ENCODE measurements around the gene LDLRAD2. TPM values are rescaled to one million over a fixed set of nuclear protein-coding genes. Genes with fewer than 3 reads are reported as not detected.
"Not testable (repeated sequence)": the region's sequence is repeated elsewhere in the genome, so short reads cannot be mapped to it uniquely, and the experiment has no call there.

LDLRAD2 gene
- total RNA-seq, 1 donor from 2014 or later, result not detected

DNA sequence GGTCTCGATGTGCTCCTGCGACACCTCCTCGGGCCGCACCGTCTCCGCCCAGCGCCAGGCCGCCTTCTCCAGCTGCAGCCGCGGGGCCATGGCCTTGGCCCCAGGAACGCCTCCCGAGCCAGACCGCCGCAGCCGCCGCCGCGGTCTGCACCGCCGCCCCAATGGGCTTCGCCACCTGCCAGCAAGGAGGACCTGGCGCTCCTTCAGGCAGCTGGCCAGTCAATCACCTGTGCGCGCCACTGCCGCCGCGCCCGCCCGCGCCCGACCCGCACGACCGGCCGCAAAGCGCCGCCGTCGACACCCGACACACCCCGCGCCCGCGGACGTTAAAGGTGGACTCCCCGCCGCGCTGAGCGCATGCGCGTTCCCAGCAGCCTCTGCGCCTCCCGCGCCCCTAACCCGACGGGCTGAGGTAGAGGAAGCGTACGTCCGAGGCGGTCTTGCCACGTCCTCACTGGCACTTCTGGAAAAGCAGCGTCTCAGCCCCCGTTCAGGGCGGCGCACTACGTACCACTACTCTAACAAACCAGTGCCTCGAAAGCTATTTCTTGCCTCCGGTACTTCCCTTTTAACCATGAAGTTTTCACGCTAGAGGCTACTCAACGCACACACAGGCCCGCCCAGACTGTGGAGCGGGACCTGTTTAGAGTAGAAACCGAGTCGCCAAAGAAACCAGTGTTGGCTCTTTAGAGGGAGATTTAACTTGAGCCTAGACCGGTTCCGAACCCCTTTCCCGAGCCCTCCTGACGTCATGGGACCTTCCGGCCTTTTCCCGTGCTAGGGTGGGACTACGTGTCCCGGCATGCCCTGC, 29.0 kb upstream of the LDLRAD2 start, which contains the start of gene USP48:
TSS of gene USP48 (minus strand) at position 282 of the 811 bp plus-strand sequence. CDS start at position 90, 192 bp downstream.
- DNase-seq (ENCODE audit: extremely low read depth, low read depth, low spot score), result peak; percentile 80

DNA sequence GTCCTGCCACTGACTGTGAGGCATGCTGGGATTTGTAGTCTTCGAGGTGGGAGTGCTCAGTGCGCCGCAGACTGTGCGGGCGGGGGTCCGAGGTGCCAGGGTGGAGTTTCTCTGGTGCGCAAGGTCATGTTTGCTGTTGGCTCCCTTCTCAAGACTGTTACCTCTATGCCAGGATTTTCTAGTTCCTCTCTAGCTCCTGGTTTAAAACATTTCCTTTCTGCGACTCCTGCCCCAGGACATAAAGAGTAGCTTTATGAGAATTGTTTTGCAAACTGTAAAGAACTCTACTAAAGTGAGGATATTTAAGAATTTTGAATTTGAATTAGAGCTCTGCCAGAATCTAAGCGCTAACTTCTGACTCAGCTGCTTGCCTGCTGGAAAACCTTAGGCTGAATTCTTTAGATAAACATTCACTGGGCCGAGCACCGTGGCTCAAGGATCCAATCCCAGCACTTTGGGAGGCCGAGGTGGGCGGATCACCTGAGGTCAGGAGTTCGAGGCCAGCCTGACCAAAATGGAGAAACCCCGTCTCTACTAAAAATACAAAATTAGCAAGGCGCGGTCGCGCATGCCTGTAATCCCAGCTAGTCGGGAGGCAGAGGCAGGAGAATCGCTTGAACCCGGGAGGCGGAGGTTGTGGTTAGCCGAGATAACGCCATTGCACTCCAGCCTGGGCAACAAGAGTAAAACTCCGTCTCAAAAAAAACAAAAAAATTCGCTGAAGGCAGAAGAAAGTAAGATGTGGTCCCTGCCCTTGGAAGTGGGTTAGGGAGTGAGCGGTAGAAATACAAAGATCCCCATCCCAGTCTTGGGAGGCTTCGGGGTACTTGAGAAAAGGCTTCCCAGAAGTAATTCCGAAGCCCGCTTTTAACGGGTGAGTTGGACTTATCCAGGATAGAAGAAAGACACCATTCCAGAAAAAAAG, 28.1 kb upstream of the LDLRAD2 start:
- DNase-seq (ENCODE audit: extremely low read depth, low read depth, low spot score), result no peak

DNA sequence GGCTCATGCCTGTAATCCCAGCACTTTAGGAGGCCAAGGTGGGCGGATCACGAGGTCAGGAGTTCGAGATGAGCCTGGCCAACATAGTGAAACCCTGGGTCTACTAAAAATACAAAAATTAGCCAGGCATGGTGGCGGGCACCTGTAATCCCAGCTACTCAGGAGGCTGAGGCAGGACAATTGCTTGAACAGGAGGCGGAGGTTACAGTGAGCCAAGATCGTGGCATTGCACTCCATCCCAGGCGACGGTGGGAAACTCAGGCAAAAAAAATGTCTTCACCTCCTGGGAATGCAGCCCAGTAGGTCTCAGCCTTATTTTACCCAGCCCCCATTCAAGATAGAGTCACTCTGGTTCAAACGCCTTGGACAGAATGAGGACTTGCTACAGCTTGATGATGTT, 26.3 kb upstream of the LDLRAD2 start:
- DNase-seq (ENCODE audit: extremely low read depth, low read depth, low spot score), result not testable (repeated sequence)

DNA sequence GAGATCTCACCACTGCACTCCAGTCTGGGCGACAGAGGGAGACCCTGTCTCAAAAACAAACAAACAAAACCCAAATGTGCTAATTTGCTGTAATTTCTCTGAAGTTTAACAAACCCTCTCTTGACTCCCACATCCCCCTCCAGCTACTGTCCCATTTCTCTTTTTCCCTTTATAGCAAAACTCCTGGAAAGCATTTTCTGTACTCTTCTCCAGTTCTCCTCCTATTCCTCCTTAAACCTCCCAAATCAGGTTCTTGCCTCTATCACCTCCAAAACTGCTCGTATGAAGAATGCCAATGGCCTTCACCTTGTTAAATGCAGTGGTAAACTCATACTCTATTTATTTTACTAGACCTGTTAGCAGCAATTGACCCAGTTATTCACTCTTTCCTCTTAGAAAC, 25.4 kb upstream of the LDLRAD2 start:
- DNase-seq (ENCODE audit: extremely low read depth, low read depth, low spot score), result no peak

GRCh38 chr1:21793104-21793503, 19.0 kb upstream of the LDLRAD2 start:
- DNase-seq (ENCODE audit: extremely low read depth, low read depth, low spot score), result no peak

GRCh38 chr1:21794656-21795055, 17.4 kb upstream of the LDLRAD2 start:
- DNase-seq (ENCODE audit: extremely low read depth, low read depth, low spot score), result no peak

DNA sequence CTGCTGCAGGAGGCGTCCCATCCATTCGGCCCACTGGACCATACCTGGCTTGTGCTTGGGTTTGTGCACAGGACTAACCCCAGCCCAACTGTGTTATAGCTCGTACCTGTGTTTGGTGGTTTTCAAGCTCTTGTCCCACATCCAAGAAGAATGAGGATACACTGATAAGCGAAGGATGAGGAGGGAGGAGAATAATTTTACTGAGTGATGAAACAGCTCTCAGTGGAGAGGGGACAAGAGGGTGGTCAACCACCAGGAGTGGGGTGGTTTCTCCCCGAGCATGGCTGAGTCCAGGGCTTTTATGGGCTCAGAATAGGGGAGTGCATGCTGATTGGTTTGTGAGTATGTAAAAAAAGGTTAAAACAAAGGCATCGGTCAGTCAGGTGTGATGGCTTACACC, 17.0 kb upstream of the LDLRAD2 start:
- DNase-seq (ENCODE audit: extremely low read depth, low read depth, low spot score), result no peak

GRCh38 chr1:21799730-21800129, 12.3 kb upstream of the LDLRAD2 start:
- no peak for DNase-seq (ENCODE audit: extremely low read depth, low read depth, low spot score)

- DNase-seq (ENCODE audit: extremely low read depth, low read depth, low spot score), result no peak
These were observed 11.0 kb upstream of the LDLRAD2 start for GRCh38 chr1:21801100-21801499.

- no peak for DNase-seq (ENCODE audit: extremely low read depth, low read depth, low spot score)
These were observed 7.5 kb upstream of the LDLRAD2 start for GRCh38 chr1:21804536-21804935.

GRCh38 chr1:21813542-21813941, 1.5 kb downstream of the LDLRAD2 start:
- DNase-seq (ENCODE audit: extremely low read depth, low read depth, low spot score), result no peak

- DNase-seq (ENCODE audit: extremely low read depth, low read depth, low spot score), result no peak
These were observed 2.3 kb downstream of the LDLRAD2 start for GRCh38 chr1:21814241-21814918.

- DNase-seq (ENCODE audit: extremely low read depth, low read depth, low spot score), result no peak
These were observed 3.0 kb downstream of the LDLRAD2 start for GRCh38 chr1:21814981-21815582.

GRCh38 chr1:21815724-21816321, 3.8 kb downstream of the LDLRAD2 start:
- DNase-seq (ENCODE audit: extremely low read depth, low read depth, low spot score), result no peak

- DNase-seq (ENCODE audit: extremely low read depth, low read depth, low spot score), result no peak
These were observed 4.7 kb downstream of the LDLRAD2 start for GRCh38 chr1:21816602-21817302.

DNA sequence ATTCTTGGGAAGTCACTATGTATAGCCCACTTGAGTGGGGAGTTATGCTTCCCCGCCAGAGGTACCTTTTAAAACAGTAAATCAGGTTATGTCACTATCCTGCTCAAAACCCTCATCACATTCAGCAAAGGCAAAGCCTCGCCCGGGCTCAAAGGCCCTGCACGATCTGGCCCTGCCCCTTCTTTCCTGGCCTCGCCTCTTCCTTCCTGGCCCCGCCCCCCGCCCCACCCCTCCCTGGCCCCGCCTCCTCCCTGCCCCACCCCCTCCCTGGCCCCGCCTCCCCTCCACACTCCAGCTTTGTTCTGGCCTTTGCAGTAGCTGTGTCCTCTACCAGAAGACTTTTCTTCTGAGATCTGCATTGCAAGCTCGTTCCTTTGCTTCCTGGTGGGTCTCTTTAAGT, 6.6 kb downstream of the LDLRAD2 start:
- no peak for DNase-seq (ENCODE audit: extremely low read depth, low read depth, low spot score)

- no peak for DNase-seq (ENCODE audit: extremely low read depth, low read depth, low spot score)
These were observed 8.7 kb downstream of the LDLRAD2 start for GRCh38 chr1:21820597-21821232.

DNA sequence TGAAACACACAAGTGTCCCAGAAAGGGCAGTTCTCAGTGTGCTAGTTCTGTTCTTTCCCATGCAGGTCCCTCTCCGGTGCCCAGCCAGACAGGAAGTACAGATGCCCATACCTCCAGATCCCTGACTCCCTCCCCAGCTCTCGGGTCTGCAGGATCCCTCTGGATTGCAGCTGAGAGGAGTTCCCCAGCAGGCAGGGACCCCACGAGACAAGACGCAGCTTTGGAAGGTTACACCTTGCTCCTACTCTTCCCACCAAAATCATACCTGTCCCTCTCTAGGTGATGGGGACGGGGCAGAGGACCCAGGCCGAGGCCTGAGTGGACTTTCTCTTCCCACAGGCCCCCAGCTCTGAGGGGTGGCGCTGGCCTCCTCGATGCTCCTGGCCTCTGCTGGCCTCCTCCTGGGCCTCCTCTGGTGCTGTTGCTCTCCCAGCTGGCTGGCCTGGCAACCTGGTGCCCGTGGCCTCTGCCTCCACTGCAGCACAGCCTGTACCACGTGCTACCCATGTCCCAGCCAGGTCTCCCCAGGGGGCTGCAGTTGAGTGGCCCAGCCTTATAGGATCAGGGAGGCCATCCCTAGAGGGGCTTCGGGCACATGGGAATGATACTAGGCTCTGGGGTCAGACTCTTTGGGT, 9.4 kb downstream of the LDLRAD2 start:
- no peak for DNase-seq (ENCODE audit: extremely low read depth, low read depth, low spot score)

DNA sequence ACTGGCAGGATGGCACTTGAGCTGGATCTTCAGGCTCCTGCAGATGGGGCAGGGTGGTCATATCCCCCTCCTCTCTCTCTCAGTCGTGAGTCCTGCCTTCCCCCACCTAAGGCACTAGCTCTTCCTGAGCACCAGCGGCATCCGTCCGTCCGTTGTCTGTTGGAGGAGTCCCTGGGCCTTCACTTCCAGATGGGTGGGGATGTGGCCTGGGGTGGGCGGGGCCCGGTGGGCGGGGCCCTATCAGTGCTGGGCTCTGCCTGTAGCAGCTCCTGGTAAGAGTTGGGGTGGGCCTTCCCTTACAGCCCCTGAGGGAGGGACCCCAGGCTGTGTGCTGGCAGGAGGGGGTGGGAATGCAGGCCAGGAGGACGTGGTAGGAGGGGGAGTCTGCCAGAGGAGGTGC, 10.3 kb downstream of the LDLRAD2 start:
- DNase-seq (ENCODE audit: extremely low read depth, low read depth, low spot score), result no peak
